ENCODE data around the gene RDX. TPM values are rescaled to one million over a fixed set of nuclear protein-coding genes. Genes with fewer than 3 reads are reported as not detected.

Gene RDX
- total and polyA plus RNA-seq, 2 of the 8 experiments (the other 6 are each of a cell fraction or from before 2014, with no cell fraction given) = 27.4 to 100 TPM

GRCh38 chr11:110158317-110159200 lies 137.9 kb downstream of the RDX start:
- Histone ChIP-seq H3K27me3 (replicated peaks in 1 of 4; ENCODE audit: control insufficient read depth in 3 of 4, extremely low read depth in 1 of 4, insufficient read depth in 3 of 4, low read length in 3 of 4) (no peaks in the 10 kb centered on the region), H3K9me3 (ENCODE audit: insufficient read depth in 2 of 2, low read depth in 1 of 2, low read length in 1 of 2) (no peaks in the 10 kb centered on the region), H2BK20ac (ENCODE audit: low read length) (no peak overlapping the region), H3K36me3 (ENCODE audit: control insufficient read depth in 2 of 4, insufficient read depth in 4 of 4, low read length in 3 of 4) (peaks cover 4 to 7% (median 6%) of the 10 kb centered on the region in 4 experiments; a peak in 3 of 8 replicates), H3K4ac (replicated peaks; ENCODE audit: insufficient read length, low read depth, low read length) (no peak overlapping the region), H3K23me2 (ENCODE audit: low read depth, low read length) (no peaks in the 10 kb centered on the region), H2BK15ac (ENCODE audit: low read length) (no peak overlapping the region), H3K4me3 (ENCODE audit: extremely low read depth in 1 of 4, insufficient read depth in 2 of 4, low read depth in 3 of 4, low read length in 4 of 4) (no peak overlapping the region), H4K8ac (ENCODE audit: extremely low read depth, insufficient read depth, low read length) (no peak overlapping the region), H2BK12ac (ENCODE audit: low read depth, low read length) (no peak overlapping the region), H3K14ac (ENCODE audit: insufficient read length) (no peak overlapping the region), H2BK5ac (ENCODE audit: low read depth, low read length) (no peak overlapping the region), H3K79me2 (ENCODE audit: control insufficient read depth in 1 of 2, insufficient read depth in 2 of 2, low read length in 2 of 2) (no peaks in the 10 kb centered on the region), H2AK5ac (ENCODE audit: low read depth, low read length) (no peak overlapping the region), H3K9ac (replicated peaks in 1 of 4; ENCODE audit: extremely low read depth in 1 of 4, low read depth in 3 of 4, low read length in 3 of 4) (no peak overlapping the region), H3K18ac (ENCODE audit: extremely low read depth, low read length) (no peak overlapping the region), H4K91ac (replicated peaks; ENCODE audit: insufficient read length, low read length) (no peak overlapping the region), H2AFZ (ENCODE audit: low read length) (no peak overlapping the region), H3K27ac (ENCODE audit: low read depth, low read length) (no peak overlapping the region), H3K4me2 (ENCODE audit: insufficient read depth in 1 of 2, low read depth in 2 of 2, low read length in 2 of 2) (no peak overlapping the region), H3K79me1 (ENCODE audit: low read depth, low read length) (no peaks in the 10 kb centered on the region), H2BK120ac (replicated peaks; ENCODE audit: low read depth, low read length) (no peak overlapping the region), H3K23ac (ENCODE audit: insufficient read length) (no peak overlapping the region), H3K4me1 (replicated peaks in 1 of 4; ENCODE audit: control insufficient read depth in 3 of 4, insufficient read depth in 4 of 4, low read length in 3 of 4) (no peaks in the 10 kb centered on the region), H4K5ac (ENCODE audit: insufficient read length, low read depth, low read length) (no peak overlapping the region), H4K20me1 (replicated peaks in 1 of 2; ENCODE audit: control insufficient read depth in 1 of 2, insufficient read depth in 2 of 2, low read length in 2 of 2) (no peaks in the 10 kb centered on the region), H3K56ac (replicated peaks; ENCODE audit: insufficient read length, low read depth, low read length) (no peak overlapping the region)
- 86% methylated on average over 6 of the region's 9 CpGs; no CpG with 5 or more reads in 1 of the 2 experiments for WGBS, 2 experiments (ENCODE audit: extremely low coverage in 1 of 2, insufficient coverage in 1 of 2, insufficient read length in 1 of 2, insufficient replicate concordance in 2 of 2, low coverage in 1 of 2, low lambda C conversion rate in 2 of 2, missing lambda C conversion rate in 1 of 2)
- FAIRE-seq (no peak), DNase-seq (ENCODE audit: low read depth in 1 of 2, low spot score in 2 of 2) (no peak)
- ChIA-PET POLR2A (ENCODE audit: partially characterized antibody) (no interaction called here), CTCF (ENCODE audit: partially characterized antibody) (interaction anchor here (0.6 to 1.4 kb wide), 2 partner anchors 15 to 35 kb away, joined by 5 read pairs; no protein-coding TSS in a partner anchor)

All from H1 (cell line).